K562 (cell line): ENCODE data around the gene CLCA2. TPM values are rescaled to one million over a fixed set of nuclear protein-coding genes. Genes with fewer than 3 reads are reported as not detected.

Experiments
- ARID2 ChIP-seq: fragments of 450-650 bp; IDR thresholded peaks from 2 replicates; pipeline ENCODE4 v1.6.1; 2017; ENCODE audit warnings: antibody characterized with exemption, mild to moderate bottlenecking
- GTF2F1 ChIP-seq: IDR thresholded peaks from 2 replicates; pipeline ENCODE4 v1.6.1; 2011; ENCODE audit warnings: low read depth, low read length, improper control_type of control experiment
- HNRNPL ChIP-seq: fragments of 200-400 bp; formaldehyde crosslinking; IDR thresholded peaks from 2 replicates; pipeline ENCODE4 v1.6.1; 2017; ENCODE audit warnings: low read depth, mild to moderate bottlenecking, low read length
- MYNN ChIP-seq, 2 experiments: sonication (generic); formaldehyde crosslinking in 1 of 2; IDR thresholded peaks; 2 replicates each; pipeline versions ENCODE4 v1.5.0 to v1.6.1; 2016 to 2020; ENCODE audit warnings: antibody characterized with exemption in 1 of 2, missing genetic modification reagents in 1 of 2
- NCOA1 ChIP-seq: fragments of 450-650 bp; IDR thresholded peaks from 2 replicates; pipeline ENCODE4 v1.6.1; 2016; ENCODE audit warnings: low read depth
- POLR2G ChIP-seq: fragments of 200-400 bp; formaldehyde crosslinking; IDR thresholded peaks from 2 replicates; pipeline ENCODE4 v1.6.1; 2017; ENCODE audit warnings: low read depth, mild to moderate bottlenecking, antibody characterized with exemption, low read length, moderate library complexity
- RAD21 ChIP-seq, 2 experiments: fragments of 250-450 bp in 1 of 2; fragments of 450-650 bp in 1 of 2; sonication (Bioruptor Pico) in 1 of 2; formaldehyde crosslinking in 1 of 2; IDR thresholded peaks in 1 of 2; conservative IDR thresholded peaks in 1 of 2; 2 replicates each; pipeline versions ENCODE4 v1.4.0 to v1.8.0; 2020 to 2022; ENCODE audit warnings: mild to moderate bottlenecking in 2 of 2, moderate library complexity in 1 of 2
- RBM15 ChIP-seq: fragments of 200-400 bp; formaldehyde crosslinking; IDR thresholded peaks from 2 replicates; pipeline ENCODE4 v1.6.1; 2018; ENCODE audit warnings: mild to moderate bottlenecking, low read length, moderate library complexity; ENCODE audit not compliant: insufficient read depth
- SPI1 ChIP-seq: IDR thresholded peaks from 2 replicates; pipeline ENCODE4 v1.6.1; 2011; ENCODE audit warnings: low read depth, low read length, control low read depth, borderline replicate concordance
- TSC22D4 ChIP-seq: fragments of 450-650 bp; IDR thresholded peaks from 2 replicates; pipeline ENCODE4 v1.6.1; 2016; ENCODE audit warnings: missing genetic modification characterization, missing biosample characterization, control low read depth
- ZNF316 ChIP-seq: fragments of 450-650 bp; IDR thresholded peaks from 2 replicates; pipeline ENCODE4 v1.6.1; 2016
- polyA plus RNA-seq, 8 experiments: library from polyadenylated mRNA; depleted of rRNA in 4 of 8; stranded (reverse) in 5 of 8; unstranded in 3 of 8; fragments of >200 nt; fragmentation: Nextera tagmentation in 2 of 8; fragmentation: Illumina TruSeq in 1 of 8; extraction: Ambion mirVana in 2 of 8; extraction: Trizol in 1 of 8; gene quantifications; 2 replicates each; pipeline versions ENCODE4 v1.2.1 to v1.2.3, GENCODE V29; 2011 to 2014; ENCODE audit warnings: inconsistent platforms in 1 of 8, missing spikeins in 1 of 8
- total RNA-seq, 7 experiments: library from RNA; depleted of rRNA in 6 of 7; stranded (reverse); fragments of >200 nt in 6 of 7; fragmentation: Illumina TruSeq in 2 of 7; extraction: Trizol in 2 of 7; gene quantifications; 2 replicates each; pipeline versions ENCODE4 v1.2.1 to v1.2.3, GENCODE V29; 2011 to 2021; ENCODE audit warnings: low replicate concordance in 1 of 7
- TF ChIP-seq, protein P1 (sequence below): fragments of 450-650 bp; formaldehyde crosslinking; IDR thresholded peaks from 2 replicates; pipeline ENCODE4 v1.4.0; 2020; ENCODE audit warnings: mild to moderate bottlenecking, moderate library complexity
- TF ChIP-seq, protein P2 (sequence below), 2 experiments: fragments of 450-650 bp; formaldehyde crosslinking in 1 of 2; IDR thresholded peaks; 2 replicates each; pipeline versions ENCODE4 v1.4.0 to v1.6.1; 2014 to 2020; ENCODE audit warnings: mild to moderate bottlenecking in 2 of 2, borderline replicate concordance in 1 of 2, low read depth in 1 of 2
- TF ChIP-seq, protein P3 (sequence below), 2 experiments: fragments of 450-650 bp; conservative IDR thresholded peaks; 2 replicates each; pipeline ENCODE4 v1.6.1; 2017; ENCODE audit warnings: mild to moderate bottlenecking in 2 of 2, moderate library complexity in 2 of 2
- TF ChIP-seq, protein P4 (sequence below): fragments of 450-650 bp; conservative IDR thresholded peaks from 2 replicates; pipeline ENCODE4 v1.6.1; 2016; ENCODE audit warnings: missing genetic modification characterization, low read depth, mild to moderate bottlenecking, missing compliant biosample characterization, moderate library complexity

Gene CLCA2
- total and polyA plus RNA-seq, 9 of the 15 experiments (the other 6 are each of a cell fraction or from before 2014, with no cell fraction given) = 0.03 TPM; not detected in 8

DNA sequence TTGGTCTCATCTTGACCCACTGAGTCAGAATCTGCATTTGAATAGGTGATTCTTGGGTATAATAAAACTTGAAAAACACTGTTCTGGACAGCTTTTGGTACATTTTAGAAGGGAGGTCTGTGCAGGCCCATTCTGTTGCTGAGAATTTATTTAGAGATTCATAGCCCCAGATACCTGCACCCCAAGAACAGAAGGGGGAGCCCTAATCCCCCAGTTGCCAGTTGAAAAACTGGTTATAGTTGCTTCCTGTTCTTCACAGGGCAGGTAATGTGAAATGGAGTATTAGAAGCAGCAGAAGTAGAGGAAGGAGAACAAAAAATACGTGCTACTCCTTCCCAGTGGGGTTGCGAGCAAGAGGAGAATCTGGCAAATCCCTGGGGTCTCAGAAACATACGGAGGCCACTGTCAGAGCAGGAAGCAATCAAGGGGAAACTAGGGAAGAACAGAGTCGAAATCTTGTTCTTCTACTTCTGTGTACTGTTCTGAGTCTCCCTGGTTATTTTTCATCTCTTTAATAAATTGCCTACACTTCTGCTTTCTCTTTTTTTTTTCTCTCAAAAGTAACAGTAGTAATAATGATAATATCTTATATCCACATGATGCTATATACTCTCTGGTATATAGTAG is 4.6 kb upstream of the CLCA2 start (continued):
- TF ChIP-seq, protein P1, sequence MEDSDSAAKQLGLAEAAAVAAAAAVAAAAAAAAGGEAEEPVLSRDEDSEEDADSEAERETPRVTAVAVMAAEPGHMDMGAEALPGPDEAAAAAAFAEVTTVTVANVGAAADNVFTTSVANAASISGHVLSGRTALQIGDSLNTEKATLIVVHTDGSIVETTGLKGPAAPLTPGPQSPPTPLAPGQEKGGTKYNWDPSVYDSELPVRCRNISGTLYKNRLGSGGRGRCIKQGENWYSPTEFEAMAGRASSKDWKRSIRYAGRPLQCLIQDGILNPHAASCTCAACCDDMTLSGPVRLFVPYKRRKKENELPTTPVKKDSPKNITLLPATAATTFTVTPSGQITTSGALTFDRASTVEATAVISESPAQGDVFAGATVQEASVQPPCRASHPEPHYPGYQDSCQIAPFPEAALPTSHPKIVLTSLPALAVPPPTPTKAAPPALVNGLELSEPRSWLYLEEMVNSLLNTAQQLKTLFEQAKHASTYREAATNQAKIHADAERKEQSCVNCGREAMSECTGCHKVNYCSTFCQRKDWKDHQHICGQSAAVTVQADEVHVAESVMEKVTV (CRISPR knock-in tag) = peak; percentile 65
- TF ChIP-seq ARID2 (peak; percentile 45; the same call in 1 of the 2 replicates), SPI1 (no peak), RAD21 (CRISPR knock-in tag; conservative IDR thresholded peaks at IDR 0.05 in 1 of 2, IDR thresholded peaks at IDR 0.05 in 1 of 2) (peak; percentile 81 to 94), ZNF316 (no peak), MYNN (IDR thresholded peaks at IDR 0.05) (no peak), MYNN (CRISPR knock-in tag; IDR thresholded peaks at IDR 0.05) (no peak), HNRNPL (no peak), TSC22D4 (no peak), NCOA1 (no peak), GTF2F1 (no peak), POLR2G (no peak), RBM15 (no peak)
- TF ChIP-seq, protein P2, sequence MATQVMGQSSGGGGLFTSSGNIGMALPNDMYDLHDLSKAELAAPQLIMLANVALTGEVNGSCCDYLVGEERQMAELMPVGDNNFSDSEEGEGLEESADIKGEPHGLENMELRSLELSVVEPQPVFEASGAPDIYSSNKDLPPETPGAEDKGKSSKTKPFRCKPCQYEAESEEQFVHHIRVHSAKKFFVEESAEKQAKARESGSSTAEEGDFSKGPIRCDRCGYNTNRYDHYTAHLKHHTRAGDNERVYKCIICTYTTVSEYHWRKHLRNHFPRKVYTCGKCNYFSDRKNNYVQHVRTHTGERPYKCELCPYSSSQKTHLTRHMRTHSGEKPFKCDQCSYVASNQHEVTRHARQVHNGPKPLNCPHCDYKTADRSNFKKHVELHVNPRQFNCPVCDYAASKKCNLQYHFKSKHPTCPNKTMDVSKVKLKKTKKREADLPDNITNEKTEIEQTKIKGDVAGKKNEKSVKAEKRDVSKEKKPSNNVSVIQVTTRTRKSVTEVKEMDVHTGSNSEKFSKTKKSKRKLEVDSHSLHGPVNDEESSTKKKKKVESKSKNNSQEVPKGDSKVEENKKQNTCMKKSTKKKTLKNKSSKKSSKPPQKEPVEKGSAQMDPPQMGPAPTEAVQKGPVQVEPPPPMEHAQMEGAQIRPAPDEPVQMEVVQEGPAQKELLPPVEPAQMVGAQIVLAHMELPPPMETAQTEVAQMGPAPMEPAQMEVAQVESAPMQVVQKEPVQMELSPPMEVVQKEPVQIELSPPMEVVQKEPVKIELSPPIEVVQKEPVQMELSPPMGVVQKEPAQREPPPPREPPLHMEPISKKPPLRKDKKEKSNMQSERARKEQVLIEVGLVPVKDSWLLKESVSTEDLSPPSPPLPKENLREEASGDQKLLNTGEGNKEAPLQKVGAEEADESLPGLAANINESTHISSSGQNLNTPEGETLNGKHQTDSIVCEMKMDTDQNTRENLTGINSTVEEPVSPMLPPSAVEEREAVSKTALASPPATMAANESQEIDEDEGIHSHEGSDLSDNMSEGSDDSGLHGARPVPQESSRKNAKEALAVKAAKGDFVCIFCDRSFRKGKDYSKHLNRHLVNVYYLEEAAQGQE (IDR thresholded peaks at IDR 0.05; ENCODE audit: borderline replicate concordance) = peak; percentile 80
- TF ChIP-seq, protein P2 (CRISPR knock-in tag; IDR thresholded peaks at IDR 0.05; ENCODE audit: low read depth) = no peak
- TF ChIP-seq, protein P3, sequence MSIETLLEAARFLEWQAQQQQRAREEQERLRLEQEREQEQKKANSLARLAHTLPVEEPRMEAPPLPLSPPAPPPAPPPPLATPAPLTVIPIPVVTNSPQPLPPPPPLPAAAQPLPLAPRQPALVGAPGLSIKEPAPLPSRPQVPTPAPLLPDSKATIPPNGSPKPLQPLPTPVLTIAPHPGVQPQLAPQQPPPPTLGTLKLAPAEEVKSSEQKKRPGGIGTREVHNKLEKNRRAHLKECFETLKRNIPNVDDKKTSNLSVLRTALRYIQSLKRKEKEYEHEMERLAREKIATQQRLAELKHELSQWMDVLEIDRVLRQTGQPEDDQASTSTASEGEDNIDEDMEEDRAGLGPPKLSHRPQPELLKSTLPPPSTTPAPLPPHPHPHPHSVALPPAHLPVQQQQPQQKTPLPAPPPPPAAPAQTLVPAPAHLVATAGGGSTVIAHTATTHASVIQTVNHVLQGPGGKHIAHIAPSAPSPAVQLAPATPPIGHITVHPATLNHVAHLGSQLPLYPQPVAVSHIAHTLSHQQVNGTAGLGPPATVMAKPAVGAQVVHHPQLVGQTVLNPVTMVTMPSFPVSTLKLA (conservative IDR thresholded peaks at IDR 0.05) = no peak
- TF ChIP-seq, protein P4, sequence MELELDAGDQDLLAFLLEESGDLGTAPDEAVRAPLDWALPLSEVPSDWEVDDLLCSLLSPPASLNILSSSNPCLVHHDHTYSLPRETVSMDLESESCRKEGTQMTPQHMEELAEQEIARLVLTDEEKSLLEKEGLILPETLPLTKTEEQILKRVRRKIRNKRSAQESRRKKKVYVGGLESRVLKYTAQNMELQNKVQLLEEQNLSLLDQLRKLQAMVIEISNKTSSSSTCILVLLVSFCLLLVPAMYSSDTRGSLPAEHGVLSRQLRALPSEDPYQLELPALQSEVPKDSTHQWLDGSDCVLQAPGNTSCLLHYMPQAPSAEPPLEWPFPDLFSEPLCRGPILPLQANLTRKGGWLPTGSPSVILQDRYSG (tag) = no peak
